ENCODE data around the gene GIPC2.

DNA sequence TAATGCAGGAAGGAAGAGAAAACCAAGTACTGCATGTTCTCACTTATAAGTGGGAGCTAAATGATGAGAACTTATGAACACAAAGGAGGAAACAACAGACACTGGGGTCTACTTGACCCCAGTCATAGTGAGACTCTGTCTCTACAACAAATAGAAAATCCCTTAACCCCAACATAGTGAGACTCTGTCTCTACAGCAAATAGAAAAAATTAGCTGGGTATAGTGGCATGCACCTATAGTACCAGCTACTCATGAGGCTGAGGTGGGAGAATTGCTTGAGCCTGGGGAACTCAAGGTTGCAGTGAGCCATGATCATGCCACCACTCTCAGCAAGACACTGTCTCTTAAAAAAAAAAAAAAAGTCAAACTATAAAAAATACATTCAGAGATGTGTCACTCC is 42.7 kb downstream of the GIPC2 start:
- TF ChIP-seq EGR1 (IDR thresholded peaks at IDR 0.05) (no peak), YY1 (IDR thresholded peaks at IDR 0.05; ENCODE audit: low read depth) (no peak), EP300 (IDR thresholded peaks at IDR 0.05; ENCODE audit: borderline replicate concordance) (no peak), CEBPB (IDR thresholded peaks at IDR 0.05) (no peak), RAD21 (IDR thresholded peaks at IDR 0.05; ENCODE audit: low read depth) (no peak), ZBTB7A (IDR thresholded peaks at IDR 0.05; ENCODE audit: low read depth) (no peak), FOXM1 (IDR thresholded peaks at IDR 0.05; ENCODE audit: borderline replicate concordance, low read depth) (no peak), REST (IDR thresholded peaks at IDR 0.05; ENCODE audit: low read depth) (no peak), CREB1 (IDR thresholded peaks at IDR 0.05; ENCODE audit: low read depth) (no peak)
- TF ChIP-seq, protein P1, sequence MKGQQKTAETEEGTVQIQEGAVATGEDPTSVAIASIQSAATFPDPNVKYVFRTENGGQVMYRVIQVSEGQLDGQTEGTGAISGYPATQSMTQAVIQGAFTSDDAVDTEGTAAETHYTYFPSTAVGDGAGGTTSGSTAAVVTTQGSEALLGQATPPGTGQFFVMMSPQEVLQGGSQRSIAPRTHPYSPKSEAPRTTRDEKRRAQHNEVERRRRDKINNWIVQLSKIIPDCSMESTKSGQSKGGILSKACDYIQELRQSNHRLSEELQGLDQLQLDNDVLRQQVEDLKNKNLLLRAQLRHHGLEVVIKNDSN (IDR thresholded peaks at IDR 0.05) = no peak
- TF ChIP-seq, protein P2, sequence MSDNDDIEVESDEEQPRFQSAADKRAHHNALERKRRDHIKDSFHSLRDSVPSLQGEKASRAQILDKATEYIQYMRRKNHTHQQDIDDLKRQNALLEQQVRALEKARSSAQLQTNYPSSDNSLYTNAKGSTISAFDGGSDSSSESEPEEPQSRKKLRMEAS (IDR thresholded peaks at IDR 0.05) = no peak
